SK-N-SH (cell line): ENCODE measurements around the gene CAMK2B. TPM values are rescaled to one million over a fixed set of nuclear protein-coding genes. Genes with fewer than 3 reads are reported as not detected.

Experiments used
- CTCF ChIA-PET: fragments of 300-600, 350-600 bp; formaldehyde crosslinking; extraction: SDS; loops from one replicate; lab custom pipeline; 2021; lab: Yijun Ruan, JAX
- POLR2A ChIA-PET: fragments of 350-600 bp; sonication (Branson Sonifier 250); formaldehyde crosslinking; extraction: SDS; loops from one replicate; lab custom pipeline; 2020; ENCODE audit warnings: antibody characterized with exemption, inconsistent platforms; lab: Yijun Ruan, JAX
- DNase-seq: peaks from one replicate; pipeline ENCODE4 v3.0.0; 2012
- H2AFZ ChIP-seq: fragments of 200-600 bp; sonication (generic); 2 replicates; pipeline ENCODE4 v1.8.1; 2016; ENCODE audit warnings: antibody characterized with exemption, mild to moderate bottlenecking, low read depth
- H3F3A ChIP-seq: fragments of 200-600 bp; sonication (generic); replicated peaks from 2 replicates; pipeline ENCODE3; 2016; ENCODE audit warnings: antibody characterized with exemption, mild to moderate bottlenecking; ENCODE audit not compliant: insufficient read depth
- H3K27ac ChIP-seq, 2 experiments: fragments of 200-500 bp in 1 of 2; fragments of 200-600 bp in 1 of 2; sonication (Bioruptor generic) in 1 of 2; sonication (generic), shearing (Covaris generic) in 1 of 2; 2 replicates each; pipeline versions ENCODE4 v1.5.1 to v1.6.1; 2014 to 2016; ENCODE audit warnings: low read depth in 2 of 2, inconsistent platforms in 1 of 2, low read length in 1 of 2, mild to moderate bottlenecking in 1 of 2, mixed read lengths in 1 of 2
- H3K27me3 ChIP-seq: fragments of 200-600 bp; sonication (generic), shearing (Covaris generic); 2 replicates; pipeline ENCODE4 v1.6.1; 2016; ENCODE audit warnings: mixed run types; ENCODE audit not compliant: insufficient read depth
- H3K36me3 ChIP-seq, 2 experiments: fragments of 200-500 bp in 1 of 2; fragments of 200-600 bp in 1 of 2; sonication (Bioruptor generic) in 1 of 2; sonication (generic) in 1 of 2; replicated peaks in 1 of 2; 2 replicates each; pipeline versions ENCODE3 to v1.5.1; 2014 to 2016; ENCODE audit warnings: low read length in 1 of 2, mild to moderate bottlenecking in 1 of 2; ENCODE audit not compliant: insufficient read depth in 2 of 2, control insufficient read depth in 1 of 2
- H3K4me1 ChIP-seq, 2 experiments: fragments of 200-500 bp in 1 of 2; fragments of 200-600 bp in 1 of 2; sonication (Bioruptor generic) in 1 of 2; sonication (generic), shearing (Covaris generic) in 1 of 2; 2 replicates each; pipeline versions ENCODE4 v1.5.1 to v1.6.1; 2014 to 2016; ENCODE audit warnings: low read depth in 1 of 2, low read length in 1 of 2, mixed run types in 1 of 2; ENCODE audit not compliant: insufficient read depth in 2 of 2, control insufficient read depth in 1 of 2
- H3K4me2 ChIP-seq: fragments of 200-600 bp; sonication (generic), shearing (Covaris generic); 2 replicates; pipeline ENCODE4 v1.6.1; 2017; ENCODE audit warnings: mixed run types
- H3K4me3 ChIP-seq, 2 experiments: fragments of 200-500 bp in 1 of 2; fragments of 200-600 bp in 1 of 2; sonication (Bioruptor generic) in 1 of 2; sonication (generic), shearing (Covaris generic) in 1 of 2; 2 replicates each; pipeline versions ENCODE4 v1.5.1 to v1.8.1; 2014 to 2016; ENCODE audit warnings: low read depth in 2 of 2, inconsistent platforms in 1 of 2, low read length in 1 of 2, mild to moderate bottlenecking in 1 of 2, mixed read lengths in 1 of 2, moderate library complexity in 1 of 2
- H3K79me2 ChIP-seq: fragments of 200-600 bp; sonication (generic); 2 replicates; pipeline ENCODE4 v1.8.1; 2017; ENCODE audit warnings: mild to moderate bottlenecking; ENCODE audit not compliant: insufficient read depth
- H3K9ac ChIP-seq: fragments of 200-600 bp; sonication (generic); 2 replicates; pipeline ENCODE4 v1.6.1; 2017; ENCODE audit warnings: mixed run types
- H3K9me2 ChIP-seq: fragments of 200-600 bp; sonication (generic); 2 replicates; pipeline ENCODE4 v1.6.1; 2017; ENCODE audit warnings: mixed run types
- H3K9me3 ChIP-seq: fragments of 200-600 bp; sonication (generic); 2 replicates; pipeline ENCODE4 v1.6.1; 2017; ENCODE audit warnings: mixed run types, mild to moderate bottlenecking, moderate library complexity
- H4K20me1 ChIP-seq: fragments of 200-600 bp; sonication (generic); 2 replicates; pipeline ENCODE4 v1.6.1; 2017; ENCODE audit warnings: mild to moderate bottlenecking, mixed run types; ENCODE audit not compliant: insufficient read depth
- CHD2 ChIP-seq: fragments of 150-350 bp; IDR thresholded peaks from 2 replicates; pipeline ENCODE4 v1.6.1; 2018; ENCODE audit warnings: low read length; ENCODE audit not compliant: partially characterized antibody
- EZH2phosphoT487 ChIP-seq: fragments of 200-600 bp; sonication (generic); IDR thresholded peaks from 2 replicates; pipeline ENCODE4 v1.6.1; 2017; ENCODE audit warnings: low read depth, mixed run types, mild to moderate bottlenecking, antibody characterized with exemption, moderate library complexity, borderline replicate concordance
- FOSL2 ChIP-seq: IDR thresholded peaks from 2 replicates; pipeline ENCODE4 v1.4.0; 2012; ENCODE audit warnings: low read depth, mild to moderate bottlenecking, moderate library complexity, borderline replicate concordance
- FOXM1 ChIP-seq: IDR thresholded peaks from 2 replicates; pipeline ENCODE4 v1.4.0; 2012; ENCODE audit warnings: low read depth, mild to moderate bottlenecking
- GATA2 ChIP-seq: sonication (generic); formaldehyde crosslinking; IDR thresholded peaks from 2 replicates; pipeline ENCODE4 v1.5.0; 2020; ENCODE audit warnings: mild to moderate bottlenecking, missing genetic modification reagents
- MEF2A ChIP-seq: IDR thresholded peaks from 2 replicates; pipeline ENCODE4 v1.4.0; 2012; ENCODE audit warnings: low read depth, borderline replicate concordance
- MXI1 ChIP-seq: IDR thresholded peaks from 2 replicates; pipeline ENCODE4 v1.6.1; 2012; ENCODE audit warnings: mild to moderate bottlenecking, low read depth, low read length, improper control_type of control experiment
- RXRA ChIP-seq: IDR thresholded peaks from 2 replicates; pipeline ENCODE4 v1.4.0; 2012; ENCODE audit warnings: low read depth, mild to moderate bottlenecking, borderline replicate concordance
- TCF12 ChIP-seq: IDR thresholded peaks from 2 replicates; pipeline ENCODE4 v1.4.0; 2012
- YY1 ChIP-seq: IDR thresholded peaks from 2 replicates; pipeline ENCODE4 v1.4.0; 2012; ENCODE audit warnings: low read depth, mild to moderate bottlenecking
- WGBS: methylation state at CpG from one replicate; pipeline ENCODE4 v1.1.6; 2017; ENCODE audit warnings: low lambda C conversion rate; 5-methylcytosine and 5-hydroxymethylcytosine counted together
- polyA plus RNA-seq, 3 experiments: library from polyadenylated mRNA; depleted of rRNA; stranded (reverse); fragments of >200 nt; gene quantifications; 2 replicates each; pipeline ENCODE4 v1.2.3, GENCODE V29; 2012
- TF ChIP-seq, protein P1 (sequence below): IDR thresholded peaks from 2 replicates; pipeline ENCODE4 v1.4.0; 2012; ENCODE audit warnings: low read depth, borderline replicate concordance
- TF ChIP-seq, protein P2 (sequence below): IDR thresholded peaks from 2 replicates; pipeline ENCODE4 v1.4.0; 2012; ENCODE audit warnings: low read depth

CAMK2B gene
- polyA plus RNA-seq, 1 of the 3 experiments (the other 2 are of a cell fraction): 0.20 TPM

DNA sequence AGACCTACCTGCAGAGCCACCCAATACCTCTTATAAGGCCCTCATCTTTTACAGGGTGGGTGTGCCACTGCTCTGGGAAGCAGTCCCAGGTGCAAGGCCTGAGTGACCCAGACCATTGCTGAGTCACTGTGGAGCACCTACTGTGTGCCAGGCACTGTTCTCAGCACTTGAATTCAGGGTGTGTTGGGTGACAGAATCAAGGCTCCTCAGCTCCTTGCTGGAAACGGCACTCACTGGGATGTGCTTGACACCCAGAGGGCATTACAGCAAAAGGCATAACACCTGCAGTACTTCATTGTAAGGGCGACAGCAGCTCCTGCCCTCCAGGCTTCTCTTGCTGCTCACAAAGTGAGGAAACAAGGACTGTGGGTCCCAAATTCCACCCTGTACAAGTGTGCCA lies 7.1 kb downstream of the CAMK2B start:
- TF ChIP-seq MEF2A: no peak
- no peak for TF ChIP-seq TCF12
- TF ChIP-seq EZH2phosphoT487: no peak
- TF ChIP-seq, protein P1, sequence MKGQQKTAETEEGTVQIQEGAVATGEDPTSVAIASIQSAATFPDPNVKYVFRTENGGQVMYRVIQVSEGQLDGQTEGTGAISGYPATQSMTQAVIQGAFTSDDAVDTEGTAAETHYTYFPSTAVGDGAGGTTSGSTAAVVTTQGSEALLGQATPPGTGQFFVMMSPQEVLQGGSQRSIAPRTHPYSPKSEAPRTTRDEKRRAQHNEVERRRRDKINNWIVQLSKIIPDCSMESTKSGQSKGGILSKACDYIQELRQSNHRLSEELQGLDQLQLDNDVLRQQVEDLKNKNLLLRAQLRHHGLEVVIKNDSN: no peak
- TF ChIP-seq GATA2 (CRISPR knock-in tag): no peak
- TF ChIP-seq, protein P2, sequence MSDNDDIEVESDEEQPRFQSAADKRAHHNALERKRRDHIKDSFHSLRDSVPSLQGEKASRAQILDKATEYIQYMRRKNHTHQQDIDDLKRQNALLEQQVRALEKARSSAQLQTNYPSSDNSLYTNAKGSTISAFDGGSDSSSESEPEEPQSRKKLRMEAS: no peak
- no peak for TF ChIP-seq MXI1
- TF ChIP-seq RXRA: no peak
- TF ChIP-seq FOXM1: no peak
- no peak for TF ChIP-seq YY1
- ChIA-PET POLR2A (interaction anchor here (0.6 kb wide), 1 partner anchor 173 kb away, joined by 3 read pairs; no protein-coding TSS in a partner anchor), CTCF (interaction anchor here (9.5 kb wide), 1 partner anchor 76 kb away, joined by 73 read pairs; no protein-coding TSS in a partner anchor)
- Histone ChIP-seq H2AFZ (no peak overlapping the region), H3F3A (no peaks in the 10 kb centered on the region), H3K9ac (no peak overlapping the region), H4K20me1 (no peaks in the 10 kb centered on the region), H3K4me1 (peaks cover 0 to 23% of the 10 kb centered on the region in 2 experiments; a peak in 2 of 4 replicates), H3K79me2 (no peaks in the 10 kb centered on the region), H3K9me3 (no peaks in the 10 kb centered on the region; the same call in 1 of the 2 replicates), H3K4me2 (no peak overlapping the region), H3K4me3 (no peak overlapping the region), H3K27ac (no peak overlapping the region), H3K36me3 (no peaks in the 10 kb centered on the region), H3K27me3 (peaks cover 9% of the 10 kb centered on the region; the same call in 1 of the 2 replicates), H3K9me2 (no peaks in the 10 kb centered on the region)
- DNase-seq: no peak
- WGBS: 31% methylated on average over 2 of the region's 2 CpGs

DNA sequence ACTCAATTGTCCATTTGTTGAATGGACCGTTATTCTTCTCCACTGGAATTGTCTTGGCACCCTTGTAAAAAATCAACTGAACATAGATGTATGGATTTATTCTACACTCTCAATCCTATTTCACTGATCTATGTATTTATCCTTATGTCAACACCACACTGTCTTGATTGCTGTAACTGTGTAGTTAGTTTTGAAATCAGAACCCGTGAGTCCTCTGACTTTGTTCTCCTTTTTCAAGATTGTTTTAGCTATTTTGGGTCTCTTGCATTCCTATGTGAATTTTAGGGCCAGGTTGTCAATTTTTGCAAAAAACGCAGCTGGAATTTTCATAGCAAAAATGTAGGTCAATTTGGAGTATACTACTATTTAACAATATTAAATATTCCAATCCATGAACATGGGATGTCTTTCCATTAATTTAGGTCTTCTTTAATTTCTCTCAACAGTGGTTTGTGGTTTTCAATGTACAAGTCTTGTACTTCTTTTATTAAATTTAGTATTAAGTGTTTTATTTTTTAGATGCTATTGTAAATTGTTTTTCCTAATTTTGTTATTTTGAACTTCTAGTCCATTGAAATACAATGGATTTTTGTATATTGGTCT lies 10.0 kb downstream of the CAMK2B start:
- Histone ChIP-seq H3K9me2 (no peaks in the 10 kb centered on the region), H3K9ac (no peak overlapping the region), H3K9me3 (no peaks in the 10 kb centered on the region; the same call in 1 of the 2 replicates), H3K4me3 (no peak overlapping the region), H3K36me3 (no peaks in the 10 kb centered on the region), H3K4me1 (peaks cover 0 to 4% of the 10 kb centered on the region in 2 experiments; a peak in 2 of 4 replicates), H3K4me2 (no peak overlapping the region), H3K27ac (no peak overlapping the region), H3K79me2 (no peaks in the 10 kb centered on the region), H3K27me3 (peaks cover 3% of the 10 kb centered on the region; the same call in 1 of the 2 replicates), H3F3A (no peaks in the 10 kb centered on the region), H2AFZ (no peak overlapping the region), H4K20me1 (no peaks in the 10 kb centered on the region)
- POLR2A ChIA-PET: no interaction called here
- no peak for DNase-seq
- 28% methylated on average over 3 of the region's 3 CpGs for WGBS
- CTCF ChIA-PET: interaction anchor here (1.3 to 9.5 kb wide), 5 partner anchors 10 to 114 kb away, joined by 3 to 73 read pairs (median 4); no protein-coding TSS in a partner anchor
- no peak for TF ChIP-seq FOSL2
- no peak for TF ChIP-seq CHD2
